ENCODE results near the gene FHOD1.

DNA sequence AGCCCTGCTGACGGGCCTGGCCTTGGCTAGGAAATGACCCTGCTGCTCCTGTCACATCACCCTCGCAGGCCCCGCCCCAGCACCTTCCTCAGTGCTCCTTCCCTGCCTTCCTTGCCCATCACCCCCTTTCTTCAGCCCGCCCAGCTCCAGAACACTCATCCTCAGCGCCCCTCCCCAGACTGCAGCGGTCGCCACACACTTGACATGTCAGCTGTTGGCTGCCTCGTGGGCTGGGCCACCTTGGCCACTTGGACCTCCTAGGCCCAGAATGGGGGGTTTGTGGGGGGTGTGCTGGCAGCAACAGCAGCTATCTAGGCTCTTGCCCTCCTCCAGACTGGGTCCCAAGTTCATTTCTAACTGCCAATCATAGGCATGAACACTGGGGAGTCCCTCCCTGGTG lies 37.7 kb downstream of the FHOD1 start:
- TF ChIP-seq, protein P1, sequence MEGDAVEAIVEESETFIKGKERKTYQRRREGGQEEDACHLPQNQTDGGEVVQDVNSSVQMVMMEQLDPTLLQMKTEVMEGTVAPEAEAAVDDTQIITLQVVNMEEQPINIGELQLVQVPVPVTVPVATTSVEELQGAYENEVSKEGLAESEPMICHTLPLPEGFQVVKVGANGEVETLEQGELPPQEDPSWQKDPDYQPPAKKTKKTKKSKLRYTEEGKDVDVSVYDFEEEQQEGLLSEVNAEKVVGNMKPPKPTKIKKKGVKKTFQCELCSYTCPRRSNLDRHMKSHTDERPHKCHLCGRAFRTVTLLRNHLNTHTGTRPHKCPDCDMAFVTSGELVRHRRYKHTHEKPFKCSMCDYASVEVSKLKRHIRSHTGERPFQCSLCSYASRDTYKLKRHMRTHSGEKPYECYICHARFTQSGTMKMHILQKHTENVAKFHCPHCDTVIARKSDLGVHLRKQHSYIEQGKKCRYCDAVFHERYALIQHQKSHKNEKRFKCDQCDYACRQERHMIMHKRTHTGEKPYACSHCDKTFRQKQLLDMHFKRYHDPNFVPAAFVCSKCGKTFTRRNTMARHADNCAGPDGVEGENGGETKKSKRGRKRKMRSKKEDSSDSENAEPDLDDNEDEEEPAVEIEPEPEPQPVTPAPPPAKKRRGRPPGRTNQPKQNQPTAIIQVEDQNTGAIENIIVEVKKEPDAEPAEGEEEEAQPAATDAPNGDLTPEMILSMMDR (IDR thresholded peaks at IDR 0.05 in 2 of 3, conservative IDR thresholded peaks at IDR 0.05 in 1 of 3; ENCODE audit: insufficient read depth in 2 of 3, low read depth in 1 of 3, low read length in 3 of 3): no peak
- TF ChIP-seq KAT8 (IDR thresholded peaks at IDR 0.05; ENCODE audit: low read depth) (no peak), GATA2 (CRISPR knock-in tag; IDR thresholded peaks at IDR 0.05) (no peak), ZC3H4 (CRISPR knock-in tag; IDR thresholded peaks at IDR 0.05; ENCODE audit: borderline replicate concordance) (no peak), STAG1 (CRISPR knock-in tag; IDR thresholded peaks at IDR 0.05; ENCODE audit: borderline replicate concordance) (no peak), ZNF121 (CRISPR knock-in tag; conservative IDR thresholded peaks at IDR 0.05) (no peak)
- TF ChIP-seq, protein P2, sequence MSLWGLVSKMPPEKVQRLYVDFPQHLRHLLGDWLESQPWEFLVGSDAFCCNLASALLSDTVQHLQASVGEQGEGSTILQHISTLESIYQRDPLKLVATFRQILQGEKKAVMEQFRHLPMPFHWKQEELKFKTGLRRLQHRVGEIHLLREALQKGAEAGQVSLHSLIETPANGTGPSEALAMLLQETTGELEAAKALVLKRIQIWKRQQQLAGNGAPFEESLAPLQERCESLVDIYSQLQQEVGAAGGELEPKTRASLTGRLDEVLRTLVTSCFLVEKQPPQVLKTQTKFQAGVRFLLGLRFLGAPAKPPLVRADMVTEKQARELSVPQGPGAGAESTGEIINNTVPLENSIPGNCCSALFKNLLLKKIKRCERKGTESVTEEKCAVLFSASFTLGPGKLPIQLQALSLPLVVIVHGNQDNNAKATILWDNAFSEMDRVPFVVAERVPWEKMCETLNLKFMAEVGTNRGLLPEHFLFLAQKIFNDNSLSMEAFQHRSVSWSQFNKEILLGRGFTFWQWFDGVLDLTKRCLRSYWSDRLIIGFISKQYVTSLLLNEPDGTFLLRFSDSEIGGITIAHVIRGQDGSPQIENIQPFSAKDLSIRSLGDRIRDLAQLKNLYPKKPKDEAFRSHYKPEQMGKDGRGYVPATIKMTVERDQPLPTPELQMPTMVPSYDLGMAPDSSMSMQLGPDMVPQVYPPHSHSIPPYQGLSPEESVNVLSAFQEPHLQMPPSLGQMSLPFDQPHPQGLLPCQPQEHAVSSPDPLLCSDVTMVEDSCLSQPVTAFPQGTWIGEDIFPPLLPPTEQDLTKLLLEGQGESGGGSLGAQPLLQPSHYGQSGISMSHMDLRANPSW (CRISPR knock-in tag; IDR thresholded peaks at IDR 0.05): no peak

Measured in K562 (cell line).